MM.1S (cell line): ENCODE data around the gene CAST.

Experiments used
- CTCF ChIP-seq: fragments of 300-600 bp; sonication (generic); IDR thresholded peaks from 2 replicates; pipeline ENCODE4 v1.5.1; 2016; ENCODE audit warnings: antibody characterized with exemption, low read length, mixed read lengths
- EZH2 ChIP-seq: fragments of 300-600 bp; sonication (generic); optimal IDR thresholded peaks from 2 replicates; pipeline ENCODE3; 2017; ENCODE audit warnings: low read depth, mild to moderate bottlenecking, antibody characterized with exemption, low read length, mixed read lengths
- EZH2phosphoT487 ChIP-seq: fragments of 300-600 bp; sonication (generic); IDR thresholded peaks from 2 replicates; pipeline ENCODE4 v1.6.1; 2018; ENCODE audit warnings: antibody characterized with exemption, low read length

- no peak for TF ChIP-seq CTCF
- TF ChIP-seq EZH2: no peak
- TF ChIP-seq EZH2phosphoT487: no peak
These were observed 7.1 kb upstream of the CAST start for GRCh38 chr5:96655085-96655484.
